B cell (primary cell): ENCODE data around the gene FSD1. TPM values are rescaled to one million over a fixed set of nuclear protein-coding genes. Genes with fewer than 3 reads are reported as not detected.

Experiments
- polyA plus RNA-seq: library from polyadenylated mRNA; depleted of rRNA; stranded (reverse); fragments of >200 nt; gene quantifications from 2 replicates; pipeline ENCODE4 v1.2.3, GENCODE V29; 2012
- total RNA-seq, 2 donors: library from RNA; stranded (reverse); fragments of 120-200 nt in 1 of 2; gene quantifications; 1 replicate in 1 of 2; 2 replicates in 1 of 2; pipeline versions ENCODE4 v1.2.3 to v1.2.4, GENCODE V29; 2013 to 2022

FSD1 gene
- total and polyA plus RNA-seq, 2 donors (not counting 1 experiment from before 2014, with no cell fraction given): 2.7 to 2.8 TPM

Other genes starting within 250 kb of the FSD1 start
- gene ZBTB7A, start 237.7 kb upstream of the FSD1 start, total RNA-seq: 62.6 and 62.8 TPM in 2 replicates
- gene ZBTB7A, start 237.7 kb upstream of the FSD1 start, polyA plus RNA-seq: 19.4 and 24.8 TPM in 2 replicates
- gene MAP2K2, start 180.5 kb upstream of the FSD1 start, total RNA-seq: 137 and 138 TPM in 2 replicates
- gene MAP2K2, start 180.5 kb upstream of the FSD1 start, polyA plus RNA-seq: 158 and 181 TPM in 2 replicates
- not detected in 2 replicates for gene CREB3L3, start 151.0 kb upstream of the FSD1 start, total RNA-seq
- not detected in 2 replicates for gene CREB3L3, start 151.0 kb upstream of the FSD1 start, polyA plus RNA-seq
- gene SIRT6, start 122.0 kb upstream of the FSD1 start, total RNA-seq: 27.8 and 30.4 TPM in 2 replicates
- 82.2 and 93.7 TPM in 2 replicates for gene SIRT6, start 122.0 kb upstream of the FSD1 start, polyA plus RNA-seq
- 0.37 and 1.4 TPM in 2 replicates for gene ANKRD24, start 121.9 kb upstream of the FSD1 start, total RNA-seq
- 1.1 and 1.5 TPM in 2 replicates for gene ANKRD24, start 121.9 kb upstream of the FSD1 start, polyA plus RNA-seq
- 11.3 and 15.6 TPM in 2 replicates for gene EBI3, start 75.1 kb upstream of the FSD1 start, total RNA-seq
- 9.4 and 11.9 TPM in 2 replicates for gene EBI3, start 75.1 kb upstream of the FSD1 start, polyA plus RNA-seq
- gene YJU2, start 57.5 kb upstream of the FSD1 start, total RNA-seq: 39.8 and 40.3 TPM in 2 replicates
- 45.7 and 60.8 TPM in 2 replicates for gene YJU2, start 57.5 kb upstream of the FSD1 start, polyA plus RNA-seq
- 0.17 TPM in 1 of 2 replicates, not detected in the other for gene SHD, start 25.3 kb upstream of the FSD1 start, total RNA-seq
- gene SHD, start 25.3 kb upstream of the FSD1 start, polyA plus RNA-seq: not detected in 2 replicates
- not detected in 2 replicates for gene TMIGD2, start 2.2 kb upstream of the FSD1 start, total RNA-seq
- gene TMIGD2, start 2.2 kb upstream of the FSD1 start, polyA plus RNA-seq: 0.24 and 0.66 TPM in 2 replicates
- gene STAP2, start 34.2 kb downstream of the FSD1 start, total RNA-seq: 0.27 and 0.51 TPM in 2 replicates
- gene STAP2, start 34.2 kb downstream of the FSD1 start, polyA plus RNA-seq: 0.33 and 0.72 TPM in 2 replicates
- 25.6 and 30.3 TPM in 2 replicates for gene MPND, start 39.0 kb downstream of the FSD1 start, total RNA-seq
- 11.8 and 14.5 TPM in 2 replicates for gene MPND, start 39.0 kb downstream of the FSD1 start, polyA plus RNA-seq
- 37.2 and 41.9 TPM in 2 replicates for gene SH3GL1, start 95.9 kb downstream of the FSD1 start, total RNA-seq
- gene SH3GL1, start 95.9 kb downstream of the FSD1 start, polyA plus RNA-seq: 42.4 and 45.2 TPM in 2 replicates
- gene CHAF1A, start 98.0 kb downstream of the FSD1 start, total RNA-seq: 17.3 and 19.7 TPM in 2 replicates
- gene CHAF1A, start 98.0 kb downstream of the FSD1 start, polyA plus RNA-seq: 15.1 and 15.7 TPM in 2 replicates
- gene UBXN6, start 153.2 kb downstream of the FSD1 start, total RNA-seq: 75.8 and 82.0 TPM in 2 replicates
- 76.6 and 77.6 TPM in 2 replicates for gene UBXN6, start 153.2 kb downstream of the FSD1 start, polyA plus RNA-seq
- gene HDGFL2, start 167.7 kb downstream of the FSD1 start, total RNA-seq: 49.3 and 49.9 TPM in 2 replicates
- gene HDGFL2, start 167.7 kb downstream of the FSD1 start, polyA plus RNA-seq: 16.6 and 18.4 TPM in 2 replicates
- 0.05 and 0.07 TPM in 2 replicates for gene PLIN4, start 213.9 kb downstream of the FSD1 start, total RNA-seq
- gene PLIN4, start 213.9 kb downstream of the FSD1 start, polyA plus RNA-seq: 0.04 TPM in 2 replicates
- 0.15 and 1.00 TPM in 2 replicates for gene PLIN5, start 230.6 kb downstream of the FSD1 start, total RNA-seq
- 0.27 and 0.56 TPM in 2 replicates for gene PLIN5, start 230.6 kb downstream of the FSD1 start, polyA plus RNA-seq
- gene LRG1, start 235.4 kb downstream of the FSD1 start, total RNA-seq: 0.27 and 0.32 TPM in 2 replicates
- 0.21 and 0.48 TPM in 2 replicates for gene LRG1, start 235.4 kb downstream of the FSD1 start, polyA plus RNA-seq